Bronchial smooth muscle cell (primary cell): Measurements from ENCODE around the gene SIRPD. TPM values are rescaled to one million over a fixed set of nuclear protein-coding genes. Genes with fewer than 3 reads are reported as not detected.

ENCODE experiments used
- total RNA-seq: library from RNA; depleted of rRNA; stranded (reverse); fragments of >200 nt; gene quantifications from 2 replicates; pipeline ENCODE4 v1.2.1, GENCODE V29; 2014

Gene SIRPD
- not detected in 2 replicates for total RNA-seq

DNA sequence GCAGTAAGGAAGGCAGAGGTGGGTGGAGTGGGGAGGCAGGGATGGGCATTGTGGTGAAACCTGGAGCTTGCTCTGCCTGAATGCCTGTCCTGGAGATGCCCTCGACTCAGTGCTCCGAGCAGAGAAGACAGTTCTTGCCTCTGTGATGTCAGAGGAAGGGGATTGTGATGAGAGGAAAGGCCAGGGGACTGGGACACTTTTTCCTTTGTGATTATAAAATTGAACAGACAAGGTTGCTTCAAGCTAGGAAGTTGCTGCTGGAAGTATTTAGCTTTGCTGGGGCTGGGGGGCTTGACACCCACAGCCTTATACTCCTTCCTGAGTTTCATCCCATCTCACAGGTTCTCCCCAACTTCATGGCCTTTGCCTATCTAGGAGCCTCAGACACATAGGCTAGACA lies at the start of gene SIRPD:
Gene SIRPD, minus strand, starts transcription at position 101 of the 400 bp plus-strand sequence. Its CDS starts 52 bp downstream, at position 49.

DNA sequence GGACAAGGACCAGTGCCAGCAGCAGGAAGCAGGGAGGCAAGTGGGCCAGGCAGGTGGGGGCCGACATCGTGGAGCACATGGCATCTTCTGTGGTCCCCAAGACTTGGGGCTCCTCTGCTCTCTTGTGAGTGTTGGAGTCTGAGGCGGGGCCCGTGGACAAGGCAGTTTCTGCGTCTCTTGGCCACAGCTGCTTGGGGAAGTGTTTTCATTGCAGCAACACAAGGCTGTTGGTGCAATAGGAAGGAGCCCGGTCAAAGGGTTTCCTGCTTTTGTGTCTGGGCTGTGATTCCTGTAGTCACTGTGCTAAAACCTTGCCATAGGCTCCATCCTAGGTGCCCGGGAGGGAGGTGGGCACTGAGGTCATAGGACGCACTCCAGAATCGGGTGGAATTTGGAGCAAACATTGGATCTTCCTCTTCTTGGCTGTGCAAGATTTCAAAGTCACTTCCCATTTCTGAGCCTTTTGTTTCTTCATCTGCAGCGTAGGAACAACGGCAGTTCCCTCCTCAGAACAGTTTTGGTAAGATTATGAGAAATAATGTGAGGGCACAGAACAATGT lies 66.1 kb downstream of the SIRPD start, which contains the start of gene SIRPB2:
Gene SIRPB2, minus strand, starts transcription at position 140 of the 560 bp plus-strand sequence. Its CDS starts 61 bp downstream, at position 79.

Other genes starting within 250 kb of the SIRPD start
- gene SDCBP2, start 228.6 kb downstream of the SIRPD start, total RNA-seq = 1.4 and 1.9 TPM in 2 replicates
- gene FKBP1A, start 164.7 kb downstream of the SIRPD start, total RNA-seq = 119 and 123 TPM in 2 replicates
- gene NSFL1C, start 90.9 kb downstream of the SIRPD start, total RNA-seq = 15.6 and 16.7 TPM in 2 replicates
- gene SIRPB2, start 66.3 kb downstream of the SIRPD start, total RNA-seq = not detected in 2 replicates
- 0.17 and 0.79 TPM in 2 replicates for gene SIRPB1, start 62.3 kb upstream of the SIRPD start, total RNA-seq
- not detected in 2 replicates for gene SIRPG, start 100.1 kb upstream of the SIRPD start, total RNA-seq